ENCODE data around the gene MPST.

GRCh38 chr22:37025500-37026070 is 6.0 kb downstream of the MPST start:
- TF ChIP-seq CTCF (IDR thresholded peaks at IDR 0.05; ENCODE audit: insufficient read depth, low read length, poor library complexity, severe bottlenecking) (no peak), EZH2phosphoT487 (conservative IDR thresholded peaks at IDR 0.05; ENCODE audit: low read length) (no peak)

Data from SU-DHL-6 (cell line).